Muscle of back (tissue), 11 donors: ENCODE measurements around the gene OPRD1. TPM values are rescaled to one million over a fixed set of nuclear protein-coding genes. Genes with fewer than 3 reads are reported as not detected.
"Not testable (repeated sequence)": the region's sequence is repeated elsewhere in the genome, so short reads cannot be mapped to it uniquely, and the experiment has no call there.

Source experiments
- DNase-seq, 3 donors: peaks; one replicate each; pipeline versions ENCODE4 v3.0.0 to v3.0.0-alpha.2; 2013
- polyA plus RNA-seq, 10 donors: library from polyadenylated mRNA; unstranded; fragments of 120-200 nt; gene quantifications; one replicate each; pipeline ENCODE4 v1.2.1, GENCODE V29; 2013; ENCODE audit not compliant: insufficient read length in 10 of 10

Gene OPRD1
- polyA plus RNA-seq, 10 donors = 0.17 to 0.74 (median 0.39) TPM

DNA sequence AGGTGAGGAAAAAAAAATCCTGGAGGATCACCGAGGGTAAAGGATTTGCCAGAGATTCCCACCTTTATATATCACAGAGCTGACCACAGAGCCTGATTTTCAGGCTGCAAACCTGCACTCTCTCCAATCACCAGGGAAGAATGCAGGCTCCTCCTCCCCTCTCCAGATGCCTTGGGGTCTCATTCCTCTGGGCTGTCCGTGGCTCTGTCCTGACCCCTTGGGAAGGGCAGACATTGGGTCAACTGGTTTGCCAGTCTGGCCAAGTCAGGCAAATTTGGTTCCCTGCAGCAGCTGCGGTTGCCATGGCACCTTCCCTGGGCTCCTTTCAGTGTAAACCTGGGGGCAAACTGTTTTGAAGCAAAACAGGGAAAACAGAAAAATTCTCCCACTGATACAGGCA lies 11.6 kb upstream of the OPRD1 start:
- DNase-seq = no peak

DNA sequence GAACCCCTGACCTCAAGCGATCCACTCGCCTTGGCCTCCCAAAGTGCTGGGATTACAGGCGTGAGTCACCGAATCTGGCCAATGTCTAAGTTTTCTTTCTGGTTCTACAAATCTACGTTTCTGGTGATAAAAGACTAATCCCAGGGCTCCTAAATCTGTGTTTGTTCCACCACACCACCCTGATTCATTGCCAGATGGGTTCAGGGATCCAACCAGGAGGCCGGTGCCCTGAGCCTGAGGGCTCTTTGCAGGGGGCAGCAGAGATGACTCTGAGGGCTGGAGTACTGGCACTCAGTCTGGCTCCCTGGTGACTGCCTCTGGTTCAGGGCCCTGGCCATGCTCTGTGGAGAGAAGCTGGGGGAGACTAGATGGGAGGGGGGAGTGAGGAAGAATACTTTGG lies 10.5 kb upstream of the OPRD1 start:
- no peak for DNase-seq

DNA sequence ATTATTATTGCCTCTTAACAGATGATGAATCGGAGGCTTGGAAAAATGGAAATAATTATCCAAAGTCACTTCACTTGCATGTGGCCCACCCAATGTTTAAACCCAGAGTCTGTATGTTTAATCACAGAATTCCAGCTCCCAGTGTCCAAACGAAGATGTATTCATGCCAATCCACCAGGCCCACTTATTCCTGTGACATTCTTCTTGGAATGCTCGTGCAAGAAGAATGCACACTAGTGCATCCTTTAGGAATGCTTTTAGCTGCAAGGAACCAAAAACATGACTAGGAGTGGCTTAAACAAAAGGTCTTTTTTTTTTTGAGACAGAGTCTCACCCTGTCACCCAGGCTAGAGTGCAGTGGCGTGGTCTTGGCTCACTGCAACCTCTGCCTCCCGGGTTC lies 8.9 kb upstream of the OPRD1 start:
- DNase-seq = no peak

DNA sequence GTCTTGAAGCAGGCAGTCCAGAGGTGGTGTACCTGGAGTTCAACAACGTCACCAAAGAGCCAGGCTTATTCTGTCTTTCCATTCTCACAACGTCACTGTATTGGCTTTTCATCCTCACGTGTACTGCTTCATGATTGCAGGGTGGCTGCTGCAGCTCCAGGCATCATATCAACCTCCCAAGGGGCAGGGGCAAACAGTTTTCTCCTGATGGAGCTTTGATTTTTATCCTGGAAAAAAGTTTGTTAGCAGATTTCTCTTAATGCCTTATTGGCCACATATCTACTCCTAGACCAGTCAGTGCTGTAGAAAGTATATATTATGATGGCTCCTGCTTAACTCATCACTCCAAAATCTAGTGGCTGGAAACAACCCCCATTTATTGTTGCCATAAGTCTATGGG lies 8.3 kb upstream of the OPRD1 start:
- no peak for DNase-seq

DNA sequence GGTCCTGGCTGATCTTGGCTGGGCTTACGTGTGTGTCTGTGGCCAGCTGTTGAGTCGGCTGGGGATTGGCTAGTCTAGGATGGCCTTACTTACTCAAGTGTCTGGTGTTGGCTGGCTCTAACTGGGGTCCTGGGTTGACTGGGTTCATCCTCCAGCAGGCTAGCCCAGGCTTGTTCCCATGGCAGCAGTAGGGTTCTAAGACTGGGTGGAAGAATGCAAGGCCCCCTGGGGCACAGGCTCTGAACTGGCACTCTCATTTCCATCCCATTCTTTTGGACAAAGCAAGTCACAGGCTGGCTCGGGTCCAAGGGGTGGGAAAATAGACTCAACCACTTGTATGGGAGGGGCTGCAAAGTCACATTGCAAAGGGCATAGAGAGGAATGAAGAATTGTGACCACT lies 7.9 kb upstream of the OPRD1 start:
- no peak for DNase-seq

DNA sequence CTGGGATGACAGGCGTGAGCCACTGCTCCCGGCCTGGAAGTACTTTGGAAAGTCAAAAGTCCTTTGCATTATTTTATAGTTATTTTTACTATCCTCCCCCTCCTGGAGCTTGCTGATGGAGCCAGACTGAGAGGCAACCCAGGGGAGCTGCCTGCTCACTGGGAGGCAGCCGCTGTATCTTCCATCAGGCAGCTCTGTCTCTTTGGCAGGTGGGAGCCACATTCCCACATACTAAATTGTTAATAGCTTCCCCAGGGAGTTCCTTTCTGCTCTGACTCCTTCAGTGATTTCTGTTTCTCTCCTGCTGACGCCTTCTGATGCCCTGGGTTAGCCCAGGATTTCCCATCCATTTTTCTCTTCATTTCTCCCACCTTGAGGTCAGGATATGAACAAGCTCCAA lies 4.9 kb upstream of the OPRD1 start:
- no peak for DNase-seq

DNA sequence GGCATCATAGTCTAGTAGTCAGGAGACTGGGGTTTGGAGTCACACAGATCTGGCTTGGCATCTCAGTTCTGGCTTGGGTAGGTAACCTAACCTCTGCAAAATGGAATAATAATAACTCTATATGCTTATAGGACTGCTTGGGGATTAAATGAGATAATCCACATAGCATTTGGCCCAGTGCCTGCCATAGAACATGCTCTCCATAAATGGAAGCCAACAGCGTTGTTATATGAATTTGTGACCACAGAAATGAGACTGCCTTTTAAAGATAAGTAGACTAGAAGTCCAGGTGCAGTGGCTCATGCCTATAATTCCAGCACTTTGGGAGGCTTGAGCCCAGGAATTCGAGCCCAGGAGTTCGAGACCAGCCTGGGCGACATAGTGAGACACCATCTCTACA lies 4.0 kb upstream of the OPRD1 start:
- no peak for DNase-seq

DNA sequence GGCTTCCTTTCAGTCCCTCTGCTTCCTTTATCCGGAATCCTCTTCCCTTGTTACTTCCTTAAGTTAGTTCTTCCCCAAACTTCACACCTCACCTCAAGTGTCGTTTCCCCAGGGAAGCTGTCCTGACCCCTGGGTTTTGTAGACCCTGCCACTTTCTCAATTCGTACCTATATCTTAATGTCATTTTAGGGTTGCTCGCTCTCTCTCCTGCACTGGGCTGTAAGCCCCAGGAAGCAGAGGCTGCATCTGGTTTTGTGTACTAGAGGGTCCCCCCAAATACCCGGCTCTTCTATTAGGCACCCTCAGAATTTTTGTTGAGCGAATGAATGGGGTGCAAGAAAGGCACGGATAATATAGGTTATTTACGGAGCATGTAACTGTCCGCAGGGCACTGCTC lies 603 bp upstream of the OPRD1 start:
- no peak for DNase-seq

DNA sequence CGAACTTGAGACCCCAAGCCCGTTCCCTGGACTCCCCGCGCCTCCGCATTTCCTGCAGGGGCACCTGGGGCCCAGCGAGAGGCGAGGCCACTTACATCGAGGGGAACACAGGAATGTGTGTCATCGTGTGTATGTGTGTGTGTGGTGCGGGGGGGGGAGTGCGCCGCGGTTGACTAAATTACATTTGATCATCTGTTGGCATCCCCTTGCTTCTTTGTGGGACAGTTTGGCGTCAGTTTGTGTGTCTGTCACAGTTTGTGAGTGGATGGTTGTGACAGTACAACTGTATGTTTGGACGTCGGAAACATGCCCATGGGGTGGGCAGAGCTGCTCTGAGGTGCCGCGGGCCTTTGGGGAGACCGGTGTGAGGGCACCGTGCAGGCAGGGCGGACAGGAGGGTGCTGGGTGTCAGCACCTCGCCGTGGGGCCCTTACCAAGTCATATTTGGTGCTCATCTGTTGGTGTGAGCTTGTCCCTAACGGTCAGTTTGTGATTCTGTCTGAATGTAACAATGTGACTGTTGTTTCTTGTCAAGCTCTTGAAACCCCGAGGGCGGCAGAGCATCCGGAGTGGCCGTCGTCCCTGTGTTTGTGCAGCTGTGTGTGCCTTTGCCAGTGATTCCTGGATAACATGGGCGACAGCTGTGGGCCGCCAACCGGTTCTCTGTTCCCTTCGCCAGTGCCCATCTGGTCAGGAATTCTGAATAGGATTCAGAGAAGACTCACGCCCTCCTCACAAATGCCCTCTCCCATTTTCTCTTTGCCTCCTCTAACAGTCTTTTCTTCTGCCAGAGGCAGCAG lies 899 bp downstream of the OPRD1 start:
- peak in 1 of 3 donors; percentile 41 for DNase-seq

DNA sequence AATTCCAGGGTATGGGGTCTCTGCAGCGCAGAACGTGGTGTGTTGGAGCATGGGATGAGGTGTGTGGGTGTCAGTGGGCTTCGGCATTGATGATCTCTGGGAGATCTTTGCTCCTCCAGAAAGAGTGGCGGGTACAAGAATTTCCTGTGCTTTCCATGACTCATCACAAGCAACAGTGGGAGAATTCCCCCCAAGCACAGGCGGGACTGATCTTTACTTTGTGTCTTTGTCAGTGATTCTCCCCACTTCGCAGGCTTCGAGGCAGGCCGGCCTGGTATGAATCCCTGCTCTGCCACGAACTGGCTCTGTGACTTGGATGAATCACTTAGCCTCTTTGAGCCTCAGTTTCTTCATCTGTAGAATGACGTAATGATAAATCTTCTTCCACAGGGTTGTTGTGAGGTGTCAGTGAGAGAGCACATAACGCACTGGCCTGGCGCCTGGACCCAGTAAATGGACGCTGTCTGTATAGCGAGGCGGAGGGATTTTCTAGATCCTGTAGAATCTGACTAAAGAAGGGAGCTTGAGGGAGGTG lies 2.0 kb downstream of the OPRD1 start:
- DNase-seq = no peak

DNA sequence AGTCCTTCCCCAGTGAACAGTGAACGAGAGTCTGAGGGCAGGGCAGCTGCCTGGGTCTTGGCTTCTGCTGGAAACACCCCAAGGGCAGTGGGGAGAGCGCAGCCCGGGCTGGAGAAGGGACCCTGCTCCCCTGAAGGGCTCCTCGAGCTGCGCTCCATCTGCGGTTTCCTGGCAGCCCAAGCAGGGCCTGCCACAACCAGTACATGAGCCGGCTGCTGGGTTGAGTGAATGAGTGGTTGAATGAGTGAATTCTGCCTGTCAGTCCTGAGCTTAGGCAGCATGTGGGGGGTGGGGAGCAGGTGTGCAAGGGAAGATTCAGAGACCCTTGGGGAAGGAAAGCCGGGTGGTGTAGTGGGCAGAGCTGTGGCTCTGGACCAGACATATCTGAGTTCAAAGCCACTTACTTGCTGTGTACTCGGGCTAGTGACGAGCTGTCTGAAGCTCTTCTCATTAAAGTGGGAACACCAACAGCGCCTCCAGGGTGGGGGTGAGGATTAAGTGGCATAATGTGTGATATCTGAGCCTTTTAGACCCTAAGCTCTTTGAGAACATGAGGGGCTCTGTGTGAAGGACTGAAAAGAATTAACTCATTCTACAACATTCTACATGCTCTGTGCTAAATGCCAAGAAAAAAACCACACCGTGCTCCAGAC lies 3.7 kb downstream of the OPRD1 start:
- DNase-seq = no peak

DNA sequence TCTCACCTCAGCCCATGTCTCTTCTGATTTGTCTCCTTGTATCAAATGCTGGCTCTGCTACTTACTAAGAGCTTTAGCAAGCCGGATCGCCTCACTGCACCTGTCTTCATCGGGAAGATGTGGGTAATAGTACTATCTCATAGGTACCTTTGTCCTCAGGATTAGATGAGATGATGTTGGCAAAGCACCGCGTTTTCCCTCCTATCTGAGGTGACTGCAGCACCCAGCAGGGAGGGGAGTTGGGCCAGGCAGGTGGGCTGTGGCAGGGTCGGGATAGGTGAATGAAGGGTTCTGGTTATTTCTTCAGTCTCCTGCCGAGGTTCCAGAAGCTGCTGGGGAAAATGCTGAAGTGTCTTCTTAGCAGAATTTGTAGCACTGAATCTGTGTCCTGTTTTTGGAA lies 5.2 kb downstream of the OPRD1 start:
- no peak for DNase-seq

DNA sequence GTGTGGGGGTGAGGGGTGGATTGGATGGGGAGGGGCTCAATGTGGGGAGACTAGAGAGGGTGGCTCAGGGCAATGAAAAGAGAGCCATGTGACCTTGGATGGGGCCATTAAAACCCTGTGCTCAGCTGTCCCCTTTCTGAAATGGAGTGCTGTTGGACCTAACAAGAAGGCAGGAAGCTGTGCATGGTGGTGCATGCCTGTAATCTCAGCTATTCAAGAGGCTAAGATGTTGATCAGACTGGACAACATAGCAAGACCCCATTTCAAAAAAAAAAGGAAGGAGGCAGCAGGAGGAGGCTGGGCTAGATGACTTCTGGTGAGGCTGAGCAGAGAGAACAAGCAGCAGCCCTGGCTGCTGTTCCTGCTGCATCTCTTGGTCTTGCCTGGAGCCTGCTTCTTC lies 7.0 kb downstream of the OPRD1 start:
- no peak for DNase-seq

DNA sequence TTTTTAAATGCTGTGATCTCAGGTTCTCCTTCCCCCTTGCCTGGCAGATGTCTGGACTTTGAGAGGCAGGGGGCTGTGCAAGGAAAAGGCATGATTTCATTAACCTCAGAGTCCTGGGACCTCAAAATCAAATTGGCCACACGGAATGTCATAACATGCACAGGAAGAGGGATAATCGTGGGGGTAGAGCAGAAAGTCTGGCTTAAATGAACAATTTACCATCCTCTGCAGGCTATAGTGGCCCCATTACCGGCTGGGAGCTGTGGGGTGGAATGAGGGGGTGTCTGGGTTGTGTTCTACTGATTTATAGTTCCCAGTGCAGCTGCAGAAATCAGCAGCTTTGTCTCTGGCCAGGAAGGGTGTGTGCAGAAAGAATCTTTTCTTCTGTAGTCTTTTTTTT lies 10.8 kb downstream of the OPRD1 start:
- DNase-seq = no peak

DNA sequence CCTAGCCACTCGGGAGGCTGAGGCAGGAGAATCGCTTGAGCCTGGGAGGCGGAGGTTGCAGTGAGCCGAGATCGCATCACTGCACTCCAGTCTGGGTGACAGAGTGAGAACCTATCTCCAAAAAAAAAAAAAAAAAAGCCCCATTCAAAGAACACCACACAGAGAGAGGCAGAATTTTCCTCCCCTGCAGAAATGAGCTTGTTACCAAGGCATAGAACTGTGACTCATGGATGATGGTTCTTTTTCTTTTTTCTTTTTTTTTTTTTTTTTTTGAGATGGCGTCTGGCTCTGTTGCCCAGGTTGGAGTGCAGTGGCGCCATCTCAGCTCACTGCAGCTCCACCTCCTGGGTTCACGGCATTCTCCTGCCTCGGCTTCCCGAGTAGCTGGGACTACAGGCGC lies 12.1 kb downstream of the OPRD1 start:
- DNase-seq = not testable (repeated sequence)

DNA sequence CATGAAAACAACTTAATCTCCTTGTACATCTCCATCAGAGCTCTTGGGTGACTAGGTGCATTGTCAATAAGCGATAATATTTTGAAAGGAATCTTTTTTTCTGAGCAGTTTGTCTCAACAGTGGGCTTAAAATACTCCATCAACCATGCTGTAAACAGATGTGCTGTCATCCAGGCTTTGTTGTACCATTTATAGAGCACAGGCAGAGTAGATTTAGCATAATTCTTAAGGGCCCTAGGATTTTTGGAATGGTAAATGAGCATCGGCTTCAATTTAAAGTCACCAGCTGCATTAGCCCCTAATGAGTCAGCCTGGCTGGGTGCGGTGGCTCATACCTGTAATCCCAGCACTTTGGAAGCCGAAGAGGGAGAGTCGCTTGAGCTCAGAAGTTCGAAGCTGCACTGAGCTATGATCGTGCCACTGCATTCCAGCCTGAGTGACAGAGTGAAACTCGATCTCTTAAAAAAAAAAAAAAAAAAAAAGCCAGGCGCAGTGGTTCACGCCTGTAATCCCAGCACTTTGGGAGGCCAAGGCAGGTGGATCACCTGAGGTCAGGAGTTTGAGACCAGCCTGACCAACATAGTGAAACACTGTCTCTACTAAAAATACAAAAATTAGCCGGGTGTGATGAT lies 16.4 kb downstream of the OPRD1 start:
- not testable (repeated sequence) for DNase-seq

DNA sequence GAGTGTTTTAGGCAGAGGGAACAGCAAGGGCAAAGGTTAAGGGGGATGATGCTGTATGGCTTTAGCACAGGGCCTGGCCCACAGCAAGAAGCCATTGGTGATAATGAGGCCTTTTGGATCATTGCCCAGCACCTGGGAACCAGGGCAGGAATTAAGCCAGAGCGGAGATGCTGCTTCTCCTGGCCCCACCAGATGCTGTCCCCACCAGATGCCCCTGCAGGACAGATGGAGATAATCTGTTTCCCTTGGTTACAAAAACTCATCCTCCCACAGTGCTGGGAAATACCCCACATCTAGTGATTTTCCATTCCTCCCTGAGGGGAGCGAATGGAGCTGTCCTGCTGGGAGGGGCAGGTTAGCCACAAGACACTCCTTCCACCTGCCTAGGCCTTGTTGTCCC lies 18.8 kb downstream of the OPRD1 start:
- no peak for DNase-seq

DNA sequence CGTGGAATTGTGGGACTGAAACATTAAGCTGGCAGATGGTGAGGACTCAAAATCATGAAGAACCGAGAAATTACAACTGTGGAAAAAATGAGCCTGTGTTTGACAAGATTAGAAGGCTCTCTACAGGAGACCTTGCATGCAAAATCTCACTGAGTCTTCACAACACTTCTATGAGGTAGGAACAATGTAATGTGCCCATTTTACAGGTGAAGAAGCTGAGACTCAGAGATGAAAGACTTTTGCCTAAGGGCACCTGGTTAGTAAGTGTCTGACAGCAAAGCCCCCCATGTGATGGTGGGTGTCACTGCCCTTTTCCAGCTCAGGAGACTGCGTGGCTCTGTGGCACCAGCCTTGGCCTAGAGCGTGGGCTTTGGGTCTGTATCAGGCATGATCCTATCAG lies 21.0 kb downstream of the OPRD1 start:
- DNase-seq = no peak

DNA sequence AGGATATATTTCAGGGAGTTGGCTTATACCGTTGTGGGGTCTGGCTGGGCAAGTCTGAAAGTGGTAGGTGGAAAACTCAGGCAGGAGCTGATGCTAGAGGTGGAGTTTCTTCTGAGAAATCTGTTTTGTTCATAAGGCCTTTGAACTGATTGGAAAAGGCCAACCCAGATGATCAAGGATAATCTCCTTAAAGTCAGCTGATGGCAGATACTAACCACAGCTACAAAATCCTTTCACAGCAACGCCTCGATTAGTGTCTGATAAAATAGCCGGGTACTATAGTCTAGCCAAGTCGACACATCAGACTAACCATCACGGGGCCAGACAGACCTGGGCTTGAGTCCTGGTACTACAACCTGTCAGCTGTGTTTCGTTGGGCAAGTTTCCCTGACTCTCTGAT lies 21.4 kb downstream of the OPRD1 start:
- no peak for DNase-seq

DNA sequence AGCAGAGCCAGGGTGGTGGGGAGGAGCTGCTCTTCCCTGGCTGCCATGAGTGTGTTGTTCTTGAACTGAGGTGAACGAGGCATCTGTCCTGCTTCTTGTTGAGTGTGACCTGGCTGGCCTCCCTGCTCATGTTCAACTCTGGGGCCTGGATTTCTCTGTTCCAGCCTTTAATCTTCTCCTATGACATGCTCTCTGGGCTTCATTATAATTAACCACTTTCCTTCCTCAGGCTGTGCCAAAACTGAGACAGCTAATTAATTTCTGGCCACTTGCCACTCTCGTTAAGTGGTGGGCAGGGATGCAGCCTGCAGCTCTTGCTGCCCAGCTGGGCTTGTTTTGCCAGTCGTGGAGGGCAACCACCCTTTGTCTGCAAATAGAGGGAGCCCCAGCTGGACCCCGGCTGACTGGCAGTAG lies 23.3 kb downstream of the OPRD1 start:
- no peak for DNase-seq

DNA sequence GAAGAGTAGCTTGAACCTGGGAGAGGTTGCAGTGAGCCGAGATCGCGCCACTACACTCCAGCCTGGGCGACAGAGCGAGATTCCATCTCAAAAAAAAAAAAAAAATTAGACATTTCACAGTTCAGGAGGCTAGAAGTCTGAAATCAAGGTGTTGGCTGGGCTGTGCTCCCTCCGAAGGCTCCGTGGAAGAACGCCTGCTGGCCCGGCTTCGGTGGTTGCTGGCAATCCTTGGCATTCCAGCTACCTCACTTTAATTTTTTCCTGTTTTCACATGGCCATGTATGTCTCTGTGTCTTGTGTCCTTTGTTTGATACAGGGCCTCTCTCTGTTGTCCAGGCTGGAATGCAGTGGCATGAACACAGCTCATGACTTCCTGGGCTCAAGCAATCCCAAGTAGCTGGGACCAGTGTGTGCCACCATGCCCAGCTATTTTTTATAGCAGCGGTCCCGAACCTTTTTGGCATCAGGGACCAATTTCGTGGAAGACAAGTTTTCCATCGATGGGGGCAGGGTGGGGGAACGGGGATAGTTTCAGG lies 24.5 kb downstream of the OPRD1 start:
- no peak for DNase-seq

DNA sequence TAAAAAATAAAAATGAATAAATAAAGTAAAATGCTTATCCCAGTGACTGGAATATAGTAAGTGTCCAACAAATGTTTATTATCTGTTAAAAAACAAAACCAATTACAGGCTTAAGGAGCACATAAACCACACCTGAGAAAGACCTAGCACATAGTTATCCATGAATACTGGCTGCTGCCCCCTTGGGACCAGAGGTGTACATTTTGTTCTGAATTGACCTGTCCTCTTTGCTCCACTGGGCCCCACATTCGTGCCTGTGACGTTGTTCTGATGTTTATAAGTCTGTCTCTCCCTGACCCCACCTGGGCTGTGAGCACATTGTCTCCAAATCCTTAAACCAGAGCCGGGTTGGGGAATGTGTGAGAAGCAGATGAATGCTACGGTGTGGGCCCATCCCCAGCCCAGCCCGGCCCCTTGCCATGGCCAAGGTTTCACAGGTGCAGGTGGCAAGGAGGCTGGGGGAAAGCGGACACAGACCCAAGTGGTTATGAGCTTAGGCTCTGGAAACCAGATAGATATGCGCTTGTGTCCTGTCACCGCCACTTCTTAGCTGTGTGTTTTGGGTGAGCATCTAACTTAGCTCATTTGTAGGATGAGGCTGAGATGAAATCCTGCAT lies 29.1 kb downstream of the OPRD1 start:
- DNase-seq = no peak
